Measurements from ENCODE around the gene MTHFD1L. TPM values are rescaled to one million over a fixed set of nuclear protein-coding genes. Genes with fewer than 3 reads are reported as not detected.

MTHFD1L gene

DNA sequence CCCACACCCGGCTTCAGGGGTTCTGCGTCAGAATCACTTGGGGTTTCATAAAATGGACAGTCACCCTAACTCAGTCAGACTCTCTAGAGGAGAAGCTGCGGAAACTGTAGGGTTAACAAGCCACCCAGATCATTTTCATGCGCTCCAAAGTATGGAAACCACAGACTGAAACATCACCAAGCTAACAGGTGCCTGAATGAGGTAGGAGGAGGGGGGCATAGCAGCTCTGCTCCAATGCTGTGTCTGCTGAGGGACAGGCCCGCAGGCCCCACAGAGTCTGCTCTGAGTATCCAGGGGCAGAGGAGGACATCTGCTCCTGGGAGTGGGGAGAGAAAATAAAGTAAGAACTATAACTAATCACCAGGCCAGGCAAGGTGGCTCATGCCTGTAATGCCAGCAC is 277.2 kb downstream of the MTHFD1L start:
- no peaks in the 10 kb centered on the region for H3K27me3 ChIP-seq (ENCODE audit: control insufficient read depth, insufficient read depth, low read length)
- H3K4me1 ChIP-seq (ENCODE audit: control insufficient read depth, insufficient read depth, low read length), result peaks cover 5% of the 10 kb centered on the region
- H3K4me3 ChIP-seq (ENCODE audit: low read length), result no peak overlapping the region
- H3K4me2 ChIP-seq (ENCODE audit: low read length), result no peak overlapping the region
- no peak overlapping the region for H3K9ac ChIP-seq (ENCODE audit: low read depth, low read length)
- no peaks in the 10 kb centered on the region for H3K9me3 ChIP-seq (replicated peaks; ENCODE audit: low read length)
- no peaks in the 10 kb centered on the region for H3K36me3 ChIP-seq (ENCODE audit: insufficient read depth, low read length)

DNA sequence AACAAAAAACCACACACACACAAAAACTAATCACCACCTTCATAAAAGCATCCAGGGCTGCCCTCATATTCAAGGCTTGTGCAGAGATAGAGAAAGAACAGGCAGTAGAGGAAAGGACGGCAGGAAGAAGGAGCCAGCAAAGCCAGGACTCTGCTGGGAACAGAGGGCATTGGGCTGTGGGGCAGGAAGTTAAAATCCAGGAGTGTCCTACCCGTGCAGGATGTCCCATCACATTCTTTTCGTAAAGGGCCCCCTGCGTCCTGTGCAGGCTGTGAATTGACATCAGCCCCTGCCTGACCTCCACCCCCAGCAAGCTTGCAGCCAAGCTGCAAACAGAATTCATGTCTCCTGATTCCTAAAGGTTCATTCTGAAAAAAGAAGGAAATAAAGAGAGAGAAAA is 277.8 kb downstream of the MTHFD1L start:
- Histone ChIP-seq H3K9me3 (replicated peaks; ENCODE audit: low read length) (no peaks in the 10 kb centered on the region), H3K4me1 (ENCODE audit: control insufficient read depth, insufficient read depth, low read length) (peaks cover 5% of the 10 kb centered on the region), H3K36me3 (ENCODE audit: insufficient read depth, low read length) (no peaks in the 10 kb centered on the region), H3K9ac (ENCODE audit: low read depth, low read length) (no peak overlapping the region), H3K27me3 (ENCODE audit: control insufficient read depth, insufficient read depth, low read length) (no peaks in the 10 kb centered on the region), H3K4me3 (ENCODE audit: low read length) (no peak overlapping the region), H3K4me2 (ENCODE audit: low read length) (no peak overlapping the region)

DNA sequence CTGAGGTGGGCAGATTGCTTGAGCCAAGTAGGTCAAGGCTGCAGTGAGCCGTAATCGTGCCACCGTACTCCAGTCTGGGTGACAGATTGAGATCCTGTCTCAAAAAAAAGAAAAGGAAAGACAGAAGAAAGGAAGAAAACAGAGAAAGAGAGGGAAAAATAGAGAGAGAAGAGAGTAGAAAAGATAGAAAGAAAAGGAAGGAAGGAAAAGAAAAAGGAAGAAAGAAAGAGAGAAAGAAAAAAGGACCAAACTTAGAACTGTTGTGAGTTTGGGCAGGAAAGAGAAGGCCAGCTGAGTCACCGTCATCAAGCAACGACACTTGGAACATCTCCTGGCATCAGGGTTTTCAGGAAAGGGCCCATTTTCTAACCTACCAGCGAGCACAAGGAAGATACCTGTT is 278.3 kb downstream of the MTHFD1L start:
- Histone ChIP-seq H3K4me3 (ENCODE audit: low read length) (no peak overlapping the region), H3K4me1 (ENCODE audit: control insufficient read depth, insufficient read depth, low read length) (peaks cover 5% of the 10 kb centered on the region), H3K27me3 (ENCODE audit: control insufficient read depth, insufficient read depth, low read length) (no peaks in the 10 kb centered on the region), H3K9ac (ENCODE audit: low read depth, low read length) (no peak overlapping the region), H3K9me3 (replicated peaks; ENCODE audit: low read length) (no peaks in the 10 kb centered on the region), H3K4me2 (ENCODE audit: low read length) (no peak overlapping the region), H3K36me3 (ENCODE audit: insufficient read depth, low read length) (no peaks in the 10 kb centered on the region)

DNA sequence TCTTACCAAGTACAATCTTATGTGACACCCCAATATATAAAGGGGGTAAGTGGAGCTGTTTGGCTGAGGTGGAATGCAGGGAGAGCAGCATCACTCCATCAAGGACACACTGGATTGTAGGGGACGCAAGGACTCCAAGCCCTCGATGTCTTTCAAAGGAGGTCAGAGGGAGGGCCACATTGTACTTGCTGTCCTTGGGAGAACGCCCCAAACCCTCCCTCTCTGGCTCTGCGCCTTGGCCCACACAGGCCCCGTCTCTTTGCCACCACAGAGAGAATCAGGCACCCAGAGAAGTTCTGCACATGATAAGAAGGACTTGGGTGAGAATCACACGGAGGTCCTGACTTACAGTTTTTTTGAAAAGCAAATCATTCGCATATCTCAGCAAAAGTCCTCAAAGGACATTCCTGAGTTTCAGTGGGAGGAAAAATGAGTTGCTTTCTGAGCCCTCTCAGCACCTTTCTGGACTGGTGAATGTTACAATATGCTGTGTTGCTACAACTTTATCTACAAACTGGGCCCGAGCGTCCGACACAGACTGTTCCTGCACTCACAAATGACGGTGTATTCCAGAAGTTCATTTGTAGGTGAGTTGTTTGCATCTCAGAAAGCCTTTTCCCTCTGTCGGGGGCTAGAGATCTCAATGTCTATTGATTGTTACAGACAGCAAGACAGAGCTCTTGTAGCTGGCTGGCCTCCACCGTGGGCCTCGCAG is 281.8 kb downstream of the MTHFD1L start:
- no peaks in the 10 kb centered on the region for H3K27me3 ChIP-seq (ENCODE audit: control insufficient read depth, insufficient read depth, low read length)
- peaks cover 5% of the 10 kb centered on the region for H3K4me1 ChIP-seq (ENCODE audit: control insufficient read depth, insufficient read depth, low read length)
- H3K4me2 ChIP-seq (ENCODE audit: low read length), result no peak overlapping the region
- H3K36me3 ChIP-seq (ENCODE audit: insufficient read depth, low read length), result no peaks in the 10 kb centered on the region
- no peak overlapping the region for H3K4me3 ChIP-seq (ENCODE audit: low read length)
- H3K9ac ChIP-seq (ENCODE audit: low read depth, low read length), result no peak overlapping the region
- no peaks in the 10 kb centered on the region for H3K9me3 ChIP-seq (replicated peaks; ENCODE audit: low read length)

DNA sequence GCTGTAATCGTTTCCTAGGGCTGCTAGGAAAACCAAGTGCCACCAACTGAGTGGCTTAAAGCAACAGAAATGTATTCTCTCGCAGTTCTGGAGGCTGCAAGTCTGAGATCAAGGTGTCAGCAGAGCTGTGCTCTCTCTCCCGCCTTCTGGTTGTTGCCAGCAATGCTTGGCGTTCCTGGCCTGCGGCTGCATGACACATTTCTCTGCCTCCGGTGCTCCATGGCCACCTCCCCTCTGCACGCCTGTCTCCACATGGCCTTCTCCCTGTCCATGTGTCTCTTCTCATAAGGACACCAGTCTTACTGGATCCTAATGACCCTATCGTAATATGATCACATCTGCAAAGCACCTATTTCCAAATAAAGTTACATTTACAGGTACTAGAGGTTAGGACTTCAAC is 282.6 kb downstream of the MTHFD1L start:
- no peaks in the 10 kb centered on the region for H3K27me3 ChIP-seq (ENCODE audit: control insufficient read depth, insufficient read depth, low read length)
- H3K4me2 ChIP-seq (ENCODE audit: low read length), result no peak overlapping the region
- peaks cover 5% of the 10 kb centered on the region for H3K4me1 ChIP-seq (ENCODE audit: control insufficient read depth, insufficient read depth, low read length)
- no peak overlapping the region for H3K4me3 ChIP-seq (ENCODE audit: low read length)
- H3K36me3 ChIP-seq (ENCODE audit: insufficient read depth, low read length), result no peaks in the 10 kb centered on the region
- no peaks in the 10 kb centered on the region for H3K9me3 ChIP-seq (replicated peaks; ENCODE audit: low read length)
- no peak overlapping the region for H3K9ac ChIP-seq (ENCODE audit: low read depth, low read length)

DNA sequence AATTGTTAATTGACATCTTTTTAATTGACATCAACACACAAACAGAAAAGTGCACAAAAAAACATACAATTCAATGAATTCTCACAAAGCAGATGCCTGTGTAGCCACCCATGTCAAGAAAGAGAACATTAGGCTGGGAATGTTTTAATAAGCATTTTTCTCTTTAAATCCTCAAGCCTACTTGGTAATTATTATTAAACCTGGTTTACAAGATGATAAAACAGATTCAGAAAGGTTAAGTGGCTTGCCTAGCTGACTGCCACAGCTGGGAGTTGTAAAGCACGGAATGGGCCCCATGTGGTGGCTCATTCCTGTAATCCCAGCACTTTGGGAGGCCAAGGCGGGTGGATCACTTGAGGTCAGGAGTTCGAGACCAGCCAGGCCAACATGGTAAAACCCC is 284.3 kb downstream of the MTHFD1L start:
- Histone ChIP-seq H3K9me3 (replicated peaks; ENCODE audit: low read length) (no peaks in the 10 kb centered on the region), H3K4me2 (ENCODE audit: low read length) (no peak overlapping the region), H3K4me1 (ENCODE audit: control insufficient read depth, insufficient read depth, low read length) (no peaks in the 10 kb centered on the region), H3K36me3 (ENCODE audit: insufficient read depth, low read length) (no peaks in the 10 kb centered on the region), H3K9ac (ENCODE audit: low read depth, low read length) (no peak overlapping the region), H3K4me3 (ENCODE audit: low read length) (no peak overlapping the region), H3K27me3 (ENCODE audit: control insufficient read depth, insufficient read depth, low read length) (no peaks in the 10 kb centered on the region)

Small RNA genes within 50 kb of the gene (small RNA-seq; reads per million reads assigned to genes)
- not detected for gene RNU6-302P

Data from skeletal muscle satellite cell (primary cell).